COLO668 (cell line): ENCODE data around the gene ALS2CL.

Source experiments
- DNase-seq: peaks from one replicate; lab custom pipeline; 2025; ENCODE audit not compliant: unreplicated experiment; lab: John Stamatoyannopoulos, UW

Gene ALS2CL

GRCh38 chr3:46716461-46717441 lies 23.3 kb upstream of the ALS2CL start:
- no peak for DNase-seq

DNA sequence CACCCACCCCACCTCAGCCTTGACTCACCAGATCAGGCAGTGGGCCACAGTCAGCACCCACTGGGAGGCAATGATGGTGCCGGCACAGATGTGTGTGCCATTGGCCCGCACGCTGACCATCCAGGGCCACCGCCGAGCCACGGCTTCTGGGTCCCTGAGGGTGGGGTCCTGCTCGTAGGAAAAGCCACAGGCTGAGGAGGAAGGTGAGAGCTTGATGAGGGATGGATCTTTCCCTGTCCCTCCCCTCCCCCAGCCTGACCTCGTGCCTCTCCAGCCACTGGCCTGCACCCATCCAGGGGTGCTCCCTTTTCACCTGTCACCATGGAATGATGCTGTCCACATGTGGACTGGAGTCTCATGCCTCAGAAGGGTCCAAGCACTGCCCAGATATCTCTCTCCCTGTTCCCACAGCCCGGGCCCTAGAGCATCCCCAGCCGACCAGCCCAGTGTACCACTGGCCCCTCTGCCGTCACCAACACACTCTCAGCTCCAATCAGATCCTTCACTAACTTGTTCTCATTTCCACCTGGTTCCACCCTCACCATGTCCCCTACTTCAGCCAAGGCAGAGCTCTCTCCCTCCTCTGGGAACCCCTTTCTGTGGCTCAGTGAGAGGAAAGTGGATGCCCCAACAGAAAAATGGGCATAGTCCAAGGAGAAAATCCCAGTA lies 22.2 kb upstream of the ALS2CL start:
- DNase-seq: no peak

GRCh38 chr3:46714728-46715506 lies 21.4 kb upstream of the ALS2CL start:
- DNase-seq: no peak

DNA sequence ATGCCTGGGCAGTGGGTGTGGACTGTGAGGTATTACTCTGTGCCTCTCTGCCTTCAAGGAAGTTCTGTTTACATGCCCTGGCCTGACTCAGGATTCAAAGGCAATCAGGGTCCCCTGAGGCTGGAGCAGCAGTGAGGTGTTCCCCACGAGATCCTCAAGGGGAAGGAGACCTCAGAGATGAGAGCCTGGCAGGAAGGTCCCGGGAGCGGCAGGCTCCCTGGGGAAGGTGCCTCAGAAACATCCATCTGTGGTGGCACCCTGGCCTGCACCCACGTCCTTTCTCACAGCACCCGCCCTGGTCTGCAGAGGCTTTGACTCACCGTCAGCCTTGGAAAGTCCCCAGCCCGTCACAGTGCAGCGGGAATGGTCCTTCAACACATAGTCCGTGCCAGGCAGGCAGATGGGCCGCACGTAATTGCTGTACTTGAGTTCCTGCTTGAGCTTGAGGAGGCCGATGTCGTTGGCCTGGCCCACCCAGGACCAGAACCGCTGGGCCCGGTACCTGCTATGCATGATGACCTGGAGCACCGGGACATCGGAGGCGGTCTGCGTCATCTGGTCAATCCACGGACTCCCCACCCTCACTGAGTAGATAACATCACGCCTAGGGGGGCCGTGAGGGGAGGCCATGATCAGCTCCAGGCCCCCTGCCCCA lies 20.5 kb upstream of the ALS2CL start:
- peak; percentile 10 for DNase-seq

- no peak for DNase-seq
These were observed 19.8 kb upstream of the ALS2CL start for GRCh38 chr3:46713050-46713897.

DNA sequence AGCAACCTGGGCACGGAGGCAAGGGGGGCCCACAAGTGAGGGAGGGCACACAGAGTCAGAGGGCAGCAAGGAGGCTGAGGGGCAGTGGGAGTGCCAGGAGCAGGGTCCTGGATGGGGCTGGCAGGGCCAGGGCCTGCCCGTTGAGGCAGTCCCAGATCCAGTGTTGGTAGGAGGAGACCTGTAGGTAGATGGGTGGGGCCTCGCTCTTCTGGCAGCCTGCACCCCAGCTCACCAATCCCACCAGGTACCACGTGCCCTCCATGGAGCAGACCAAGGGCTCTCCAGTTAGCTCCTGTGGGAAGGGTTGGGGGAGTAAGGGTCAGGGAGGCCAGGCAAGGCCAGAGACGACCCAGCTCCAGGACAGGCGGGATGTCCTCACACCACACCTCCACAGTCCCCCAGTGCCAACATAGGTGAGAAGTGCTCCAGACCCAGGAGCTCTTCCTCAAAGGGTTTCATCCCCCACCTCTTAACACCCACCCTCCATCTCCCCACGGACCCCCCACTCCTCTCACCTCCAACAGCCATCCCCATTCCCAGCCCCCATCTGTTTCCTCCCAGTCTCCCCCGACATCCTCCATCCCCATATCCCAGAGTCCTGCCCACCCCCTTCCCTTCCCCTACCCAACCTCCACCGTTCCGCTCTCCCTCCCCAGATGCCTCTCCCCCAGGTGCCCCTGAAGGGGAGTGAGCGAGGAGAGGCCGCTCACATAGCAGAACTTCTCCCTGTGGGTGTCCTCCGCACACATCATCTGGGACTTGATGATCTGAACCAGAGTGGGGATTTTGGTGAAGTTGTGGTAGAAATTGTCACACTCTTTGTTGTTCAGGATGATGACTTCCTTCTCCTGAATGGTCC lies 18.9 kb upstream of the ALS2CL start:
- DNase-seq: no peak

DNA sequence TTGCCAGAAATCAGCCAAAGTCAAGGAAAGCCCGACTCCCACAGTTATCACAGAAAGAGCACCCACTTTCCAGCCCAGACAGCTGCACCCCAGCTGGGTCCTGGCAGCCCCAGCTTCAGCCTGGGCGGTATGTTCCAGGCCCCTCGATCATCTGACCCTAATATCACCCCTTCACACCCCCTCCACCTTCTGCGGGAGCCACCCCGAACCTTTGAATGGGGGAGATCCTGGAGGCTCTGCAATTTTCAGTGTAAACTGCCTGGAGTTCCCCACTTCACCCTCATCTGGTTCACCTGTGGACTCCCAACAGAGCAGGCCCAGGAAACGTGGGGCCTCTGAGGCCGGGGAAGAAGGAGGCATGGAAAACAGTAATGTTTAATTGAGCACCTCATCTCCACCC lies 18.3 kb upstream of the ALS2CL start:
- DNase-seq: no peak

GRCh38 chr3:46711305-46711704 lies 17.8 kb upstream of the ALS2CL start:
- DNase-seq: no peak

- DNase-seq: no peak
These were observed 17.3 kb upstream of the ALS2CL start for GRCh38 chr3:46710671-46711295.

- DNase-seq: no peak
These were observed 16.8 kb upstream of the ALS2CL start for GRCh38 chr3:46710229-46710628.

DNA sequence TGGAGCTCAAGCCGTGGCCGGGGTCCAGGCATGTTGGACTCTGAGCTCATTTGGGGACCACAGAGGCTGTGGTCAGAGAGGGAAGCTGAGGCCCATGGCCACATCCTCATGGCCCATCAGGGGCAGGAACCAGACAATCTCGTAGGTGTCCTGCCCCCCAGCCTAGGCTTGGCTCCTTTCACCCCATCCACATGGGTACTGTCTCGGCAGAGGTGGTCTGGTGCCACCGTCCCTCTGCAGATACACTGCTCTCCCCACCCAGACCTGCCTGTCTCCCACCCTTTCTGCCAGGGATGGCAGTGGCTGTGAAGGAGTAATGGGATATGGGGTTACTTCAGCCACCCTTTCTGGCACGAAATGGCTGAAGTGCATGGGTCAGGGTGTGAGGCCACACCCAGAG lies 16.2 kb upstream of the ALS2CL start:
- DNase-seq: no peak

DNA sequence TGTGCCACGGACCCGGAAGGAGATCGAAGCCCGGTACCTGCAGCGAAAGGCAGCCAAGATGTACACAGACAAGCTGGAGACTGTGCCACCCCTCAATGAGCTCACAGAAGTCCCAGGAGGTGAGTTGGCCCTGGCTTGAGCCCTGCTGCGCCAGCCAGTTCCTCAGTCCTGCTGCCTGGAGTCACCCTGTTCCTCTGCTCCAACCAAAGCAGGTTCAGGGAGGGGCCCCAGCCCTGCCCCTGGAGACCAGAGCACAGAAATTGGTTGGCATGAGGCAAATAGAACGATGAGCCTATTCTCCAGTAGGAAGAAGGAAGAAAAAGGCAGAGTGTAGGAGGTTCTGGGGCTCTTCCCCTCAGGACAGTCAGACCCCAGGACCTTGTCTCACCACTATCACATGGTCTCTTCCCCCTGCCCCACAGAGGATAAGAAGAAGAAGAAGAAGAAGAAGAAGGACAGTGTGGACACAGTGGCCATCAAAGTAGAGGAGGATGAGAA lies 15.7 kb upstream of the ALS2CL start:
- no peak for DNase-seq

- DNase-seq: no peak
These were observed 15.1 kb upstream of the ALS2CL start for GRCh38 chr3:46708401-46709156.

DNA sequence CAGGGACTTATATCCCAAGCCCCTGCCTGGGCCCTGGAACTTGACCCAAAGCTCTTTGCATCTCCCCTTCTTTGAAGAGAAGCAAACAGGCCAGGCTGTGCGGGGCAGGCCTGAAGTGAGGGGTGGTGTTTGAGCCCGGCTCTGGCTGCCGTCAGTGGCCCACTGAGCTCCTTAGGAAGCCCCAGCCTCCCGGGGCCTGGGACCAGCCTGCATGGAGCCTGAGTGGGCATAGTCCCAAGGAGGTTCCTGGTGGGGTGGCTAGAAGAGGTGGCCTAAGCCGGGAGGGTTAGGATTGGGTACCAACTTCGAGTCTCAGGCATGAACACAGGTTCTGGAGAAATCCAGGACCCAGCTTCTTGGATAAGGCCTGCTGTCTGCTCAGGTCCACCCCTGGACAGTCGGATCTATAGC lies 14.1 kb upstream of the ALS2CL start:
- no peak for DNase-seq

- DNase-seq: no peak
These were observed 13.5 kb upstream of the ALS2CL start for GRCh38 chr3:46706771-46707582.

- peak; percentile 12 for DNase-seq
These were observed 12.5 kb upstream of the ALS2CL start for GRCh38 chr3:46705751-46706552.
